K562 (cell line): ENCODE measurements around the gene NUDT21. TPM values are rescaled to one million over a fixed set of nuclear protein-coding genes. Genes with fewer than 3 reads are reported as not detected.

Source experiments
- ELF1 ChIP-seq: fragments of 200-800 bp; sonication (Bioruptor generic); IDR thresholded peaks from 2 replicates; pipeline ENCODE4 v1.6.1; 2016; ENCODE audit warnings: missing genetic modification characterization, missing compliant biosample characterization
- FOXK2 ChIP-seq, 2 experiments: fragments of 450-650 bp; IDR thresholded peaks in 1 of 2; conservative IDR thresholded peaks in 1 of 2; 2 replicates each; pipeline ENCODE4 v1.6.1; 2016; ENCODE audit warnings: low read depth in 2 of 2, mild to moderate bottlenecking in 1 of 2
- ID3 ChIP-seq, 2 experiments: fragments of 250-450 bp in 1 of 2; fragments of 450-650 bp in 1 of 2; sonication (Bioruptor Pico) in 1 of 2; IDR thresholded peaks; 2 replicates each; pipeline versions ENCODE4 v1.6.1 to v1.8.0; 2016 to 2021; ENCODE audit warnings: mild to moderate bottlenecking in 2 of 2, moderate library complexity in 2 of 2, missing compliant biosample characterization in 1 of 2, missing genetic modification characterization in 1 of 2
- JUN ChIP-seq, 2 experiments: sonication (generic) in 1 of 2; formaldehyde crosslinking in 1 of 2; IDR thresholded peaks; 2 replicates each; pipeline versions ENCODE4 v1.6.1 to v1.8.0; 2012 to 2022; ENCODE audit warnings: borderline replicate concordance in 2 of 2, mild to moderate bottlenecking in 2 of 2, improper control_type of control experiment in 1 of 2, low read depth in 1 of 2, low read length in 1 of 2, missing genetic modification reagents in 1 of 2
- KLF10 ChIP-seq: fragments of 250-450 bp; sonication (Bioruptor Pico); IDR thresholded peaks from 2 replicates; pipeline ENCODE4 v1.6.1; 2021; ENCODE audit warnings: matching md5 sums
- MEF2A ChIP-seq: IDR thresholded peaks from 2 replicates; pipeline ENCODE4 v1.6.1; 2011; ENCODE audit warnings: low read depth, mild to moderate bottlenecking, low read length, moderate library complexity; ENCODE audit not compliant: control insufficient read depth
- NFXL1 ChIP-seq: fragments of 450-650 bp; formaldehyde crosslinking; IDR thresholded peaks from 2 replicates; pipeline ENCODE4 v1.4.0; 2021; ENCODE audit warnings: mild to moderate bottlenecking
- NR2C2 ChIP-seq, 2 experiments: fragments of 200-800 bp in 1 of 2; sonication (Bioruptor generic) in 1 of 2; sonication (generic) in 1 of 2; formaldehyde crosslinking in 1 of 2; IDR thresholded peaks; 2 replicates each; pipeline versions ENCODE4 v1.6.1 to v1.8.0; 2016 to 2022; ENCODE audit warnings: mild to moderate bottlenecking in 1 of 2, missing compliant biosample characterization in 1 of 2, missing genetic modification characterization in 1 of 2, missing genetic modification reagents in 1 of 2
- PCBP1 ChIP-seq: fragments of 200-400 bp; formaldehyde crosslinking; IDR thresholded peaks from 2 replicates; pipeline ENCODE4 v1.6.1; 2018; ENCODE audit warnings: mild to moderate bottlenecking, low read depth, low read length; ENCODE audit not compliant: poor library complexity, severe bottlenecking
- RBM39 ChIP-seq: fragments of 200-400 bp; formaldehyde crosslinking; optimal IDR thresholded peaks from 2 replicates; pipeline ENCODE3; 2018; ENCODE audit warnings: low read depth, low read length
- SMARCA4 ChIP-seq: fragments of 450-650 bp; IDR thresholded peaks from 2 replicates; pipeline ENCODE4 v1.6.1; 2016
- STAT5B ChIP-seq: fragments of 250-450 bp; sonication (Bioruptor Pico); IDR thresholded peaks from 2 replicates; pipeline ENCODE4 v1.8.0; 2021; ENCODE audit warnings: mild to moderate bottlenecking, inconsistent platforms
- TCF3 ChIP-seq: sonication (generic); formaldehyde crosslinking; IDR thresholded peaks from 2 replicates; pipeline ENCODE4 v1.4.0; 2020; ENCODE audit warnings: mild to moderate bottlenecking, missing genetic modification reagents
- TCFL5 ChIP-seq: fragments of 250-450 bp; sonication (Bioruptor Pico); conservative IDR thresholded peaks from 2 replicates; pipeline ENCODE4 v1.6.1; 2021; ENCODE audit warnings: mild to moderate bottlenecking, moderate library complexity, matching md5 sums
- TOE1 ChIP-seq, 2 experiments: fragments of 450-650 bp in 1 of 2; sonication (generic) in 1 of 2; formaldehyde crosslinking in 1 of 2; IDR thresholded peaks; 2 replicates each; pipeline versions ENCODE4 v1.7.1 to v1.8.0; 2016 to 2022; ENCODE audit warnings: borderline replicate concordance in 2 of 2, mild to moderate bottlenecking in 2 of 2, antibody characterized with exemption in 1 of 2, inconsistent platforms in 1 of 2, low read depth in 1 of 2, missing genetic modification reagents in 1 of 2, moderate library complexity in 1 of 2
- WHSC1 ChIP-seq: IDR thresholded peaks from one replicate; pipeline ENCODE4 v1.6.1; 2012; ENCODE audit warnings: low read length, control low read depth, inconsistent platforms
- ZBTB2 ChIP-seq: fragments of 450-650 bp; IDR thresholded peaks from 2 replicates; pipeline ENCODE4 v1.6.1; 2016; ENCODE audit warnings: antibody characterized with exemption
- ZNF316 ChIP-seq: fragments of 450-650 bp; IDR thresholded peaks from 2 replicates; pipeline ENCODE4 v1.6.1; 2016
- ZNF551 ChIP-seq: fragments of 250-450 bp; sonication (Bioruptor Pico); IDR thresholded peaks from 2 replicates; pipeline ENCODE4 v1.5.0; 2021; ENCODE audit warnings: mild to moderate bottlenecking, moderate library complexity
- ZNF766 ChIP-seq: fragments of 200-800 bp; sonication (Bioruptor generic); conservative IDR thresholded peaks from 2 replicates; pipeline ENCODE4 v1.6.1; 2016; ENCODE audit warnings: missing genetic modification characterization, missing compliant biosample characterization
- polyA plus RNA-seq, 8 experiments: library from polyadenylated mRNA; depleted of rRNA in 4 of 8; stranded (reverse) in 5 of 8; unstranded in 3 of 8; fragments of >200 nt; fragmentation: Nextera tagmentation in 2 of 8; fragmentation: Illumina TruSeq in 1 of 8; extraction: Ambion mirVana in 2 of 8; extraction: Trizol in 1 of 8; gene quantifications; 2 replicates each; pipeline versions ENCODE4 v1.2.1 to v1.2.3, GENCODE V29; 2011 to 2014; ENCODE audit warnings: inconsistent platforms in 1 of 8, missing spikeins in 1 of 8
- total RNA-seq, 7 experiments: library from RNA; depleted of rRNA in 6 of 7; stranded (reverse); fragments of >200 nt in 6 of 7; fragmentation: Illumina TruSeq in 2 of 7; extraction: Trizol in 2 of 7; gene quantifications; 2 replicates each; pipeline versions ENCODE4 v1.2.1 to v1.2.3, GENCODE V29; 2011 to 2021; ENCODE audit warnings: low replicate concordance in 1 of 7
- TF ChIP-seq, protein P1 (sequence below): fragments of 250-450 bp; sonication (Bioruptor Pico); IDR thresholded peaks from 2 replicates; pipeline ENCODE4 v1.4.0; 2020; ENCODE audit warnings: borderline replicate concordance
- TF ChIP-seq, protein P2 (sequence below): fragments of 450-650 bp; IDR thresholded peaks from 2 replicates; pipeline ENCODE4 v1.6.1; 2018; ENCODE audit warnings: mild to moderate bottlenecking, low read depth; ENCODE audit not compliant: partially characterized antibody

NUDT21 gene
- total and polyA plus RNA-seq, 9 of the 15 experiments (the other 6 are each of a cell fraction or from before 2014, with no cell fraction given) = 62.4 to 218 (median 121) TPM

- TF ChIP-seq ZNF766 (no peak), FOXK2 (conservative IDR thresholded peaks at IDR 0.05 in 1 of 2, IDR thresholded peaks at IDR 0.05 in 1 of 2; ENCODE audit: low read depth in 2 of 2) (no peak), MEF2A (peak; percentile 54; the same call in 1 of the 2 replicates), TOE1 (IDR thresholded peaks at IDR 0.05; ENCODE audit: borderline replicate concordance) (no peak), TOE1 (CRISPR knock-in tag; IDR thresholded peaks at IDR 0.05; ENCODE audit: borderline replicate concordance, low read depth) (no peak), ZNF551 (CRISPR knock-in tag) (no peak), PCBP1 (no peak), KLF10 (CRISPR knock-in tag) (no peak), WHSC1 (no peak), STAT5B (CRISPR knock-in tag) (no peak), ELF1 (no peak; the same call in 1 of the 2 replicates), ZBTB2 (no peak), SMARCA4 (peak; percentile 89), ID3 (CRISPR knock-in tag; IDR thresholded peaks at IDR 0.05) (no peak), ID3 (tag; IDR thresholded peaks at IDR 0.05) (no peak), TCFL5 (CRISPR knock-in tag) (no peak), ZNF316 (no peak), NFXL1 (CRISPR knock-in tag) (no peak), TCF3 (peak; percentile 90), RBM39 (no peak), JUN (IDR thresholded peaks at IDR 0.05; ENCODE audit: borderline replicate concordance, low read depth, low read length) (no peak), JUN (CRISPR knock-in tag; IDR thresholded peaks at IDR 0.05; ENCODE audit: borderline replicate concordance) (no peak), NR2C2 (CRISPR knock-in tag; IDR thresholded peaks at IDR 0.05) (no peak), NR2C2 (tag; IDR thresholded peaks at IDR 0.05) (peak; percentile 48; the same call in 1 of the 2 replicates)
- TF ChIP-seq, protein P1, sequence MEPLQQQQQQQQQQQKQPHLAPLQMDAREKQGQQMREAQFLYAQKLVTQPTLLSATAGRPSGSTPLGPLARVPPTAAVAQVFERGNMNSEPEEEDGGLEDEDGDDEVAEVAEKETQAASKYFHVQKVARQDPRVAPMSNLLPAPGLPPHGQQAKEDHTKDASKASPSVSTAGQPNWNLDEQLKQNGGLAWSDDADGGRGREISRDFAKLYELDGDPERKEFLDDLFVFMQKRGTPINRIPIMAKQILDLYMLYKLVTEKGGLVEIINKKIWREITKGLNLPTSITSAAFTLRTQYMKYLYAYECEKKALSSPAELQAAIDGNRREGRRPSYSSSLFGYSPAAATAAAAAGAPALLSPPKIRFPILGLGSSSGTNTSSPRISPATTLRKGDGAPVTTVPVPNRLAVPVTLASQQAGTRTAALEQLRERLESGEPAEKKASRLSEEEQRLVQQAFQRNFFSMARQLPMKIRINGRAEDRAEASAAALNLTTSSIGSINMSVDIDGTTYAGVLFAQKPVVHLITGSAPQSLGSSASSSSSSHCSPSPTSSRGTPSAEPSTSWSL (CRISPR knock-in tag) = no peak
- TF ChIP-seq, protein P2, sequence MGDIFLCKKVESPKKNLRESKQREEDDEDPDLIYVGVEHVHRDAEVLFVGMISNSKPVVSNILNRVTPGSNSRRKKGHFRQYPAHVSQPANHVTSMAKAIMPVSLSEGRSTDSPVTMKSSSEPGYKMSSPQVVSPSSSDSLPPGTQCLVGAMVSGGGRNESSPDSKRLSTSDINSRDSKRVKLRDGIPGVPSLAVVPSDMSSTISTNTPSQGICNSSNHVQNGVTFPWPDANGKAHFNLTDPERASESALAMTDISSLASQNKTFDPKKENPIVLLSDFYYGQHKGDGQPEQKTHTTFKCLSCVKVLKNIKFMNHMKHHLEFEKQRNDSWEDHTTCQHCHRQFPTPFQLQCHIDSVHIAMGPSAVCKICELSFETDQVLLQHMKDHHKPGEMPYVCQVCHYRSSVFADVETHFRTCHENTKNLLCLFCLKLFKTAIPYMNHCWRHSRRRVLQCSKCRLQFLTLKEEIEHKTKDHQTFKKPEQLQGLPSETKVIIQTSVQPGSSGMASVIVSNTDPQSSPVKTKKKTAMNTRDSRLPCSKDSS = no peak
These were observed 11.1 kb upstream of the NUDT21 start (continued) for GRCh38 chr16:56462064-56462796.
